Measurements from ENCODE around the gene LYPD1.

Gene LYPD1

DNA sequence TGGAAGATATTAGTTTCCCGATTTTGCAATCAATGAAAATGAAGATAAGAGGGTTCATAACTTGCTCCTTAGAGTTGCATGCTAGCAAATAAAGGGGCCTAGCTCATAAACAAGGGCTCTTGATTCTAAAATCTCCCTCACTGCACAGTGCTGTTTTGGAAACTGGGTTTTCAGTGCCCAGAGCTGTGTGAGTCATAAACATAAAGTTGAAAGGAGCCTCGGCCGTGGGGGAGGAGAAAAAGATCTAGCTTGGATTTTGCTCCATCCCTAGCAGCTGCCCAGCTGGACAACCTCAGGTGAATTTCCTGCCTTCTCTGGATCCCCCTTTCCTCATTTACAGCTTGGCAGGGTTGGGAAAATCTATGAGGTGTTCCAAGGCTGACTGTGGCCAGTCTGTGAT is 42.5 kb downstream of the LYPD1 start:
- Histone ChIP-seq H3K36me3 (ENCODE audit: control insufficient read depth, insufficient read depth, low read length) (no peaks in the 10 kb centered on the region), H3K9me3 (ENCODE audit: control insufficient read depth, insufficient read depth, low read length) (no peaks in the 10 kb centered on the region), H3K4me1 (ENCODE audit: control insufficient read depth, insufficient read depth, low read length) (peaks cover 20% of the 10 kb centered on the region), H3K27me3 (ENCODE audit: control insufficient read depth, insufficient read depth, low read length) (no peaks in the 10 kb centered on the region), H3K9ac (ENCODE audit: low read depth, low read length) (no peak overlapping the region), H3K27ac (ENCODE audit: low read depth, low read length) (no peak overlapping the region), H3K4me3 (ENCODE audit: low read depth, low read length) (no peak overlapping the region)

GRCh38 chr2:132623096-132623839 is 46.7 kb downstream of the LYPD1 start:
- Histone ChIP-seq H3K4me3 (ENCODE audit: low read depth, low read length) (no peak overlapping the region), H3K36me3 (ENCODE audit: control insufficient read depth, insufficient read depth, low read length) (no peaks in the 10 kb centered on the region), H3K27me3 (ENCODE audit: control insufficient read depth, insufficient read depth, low read length) (no peaks in the 10 kb centered on the region), H3K9ac (ENCODE audit: low read depth, low read length) (no peak overlapping the region), H3K9me3 (ENCODE audit: control insufficient read depth, insufficient read depth, low read length) (no peaks in the 10 kb centered on the region), H3K4me1 (ENCODE audit: control insufficient read depth, insufficient read depth, low read length) (peaks cover 11% of the 10 kb centered on the region; the same call in 1 of the 2 replicates), H3K27ac (ENCODE audit: low read depth, low read length) (no peak overlapping the region)

- Histone ChIP-seq H3K9ac (ENCODE audit: low read depth, low read length) (no peak overlapping the region), H3K27me3 (ENCODE audit: control insufficient read depth, insufficient read depth, low read length) (no peaks in the 10 kb centered on the region), H3K36me3 (ENCODE audit: control insufficient read depth, insufficient read depth, low read length) (no peaks in the 10 kb centered on the region), H3K9me3 (ENCODE audit: control insufficient read depth, insufficient read depth, low read length) (no peaks in the 10 kb centered on the region), H3K4me3 (ENCODE audit: low read depth, low read length) (no peak overlapping the region), H3K27ac (ENCODE audit: low read depth, low read length) (no peak overlapping the region), H3K4me1 (ENCODE audit: control insufficient read depth, insufficient read depth, low read length) (peaks cover 11% of the 10 kb centered on the region; the same call in 1 of the 2 replicates)
Observed at GRCh38 chr2:132621131-132621875, 48.7 kb downstream of the LYPD1 start.

DNA sequence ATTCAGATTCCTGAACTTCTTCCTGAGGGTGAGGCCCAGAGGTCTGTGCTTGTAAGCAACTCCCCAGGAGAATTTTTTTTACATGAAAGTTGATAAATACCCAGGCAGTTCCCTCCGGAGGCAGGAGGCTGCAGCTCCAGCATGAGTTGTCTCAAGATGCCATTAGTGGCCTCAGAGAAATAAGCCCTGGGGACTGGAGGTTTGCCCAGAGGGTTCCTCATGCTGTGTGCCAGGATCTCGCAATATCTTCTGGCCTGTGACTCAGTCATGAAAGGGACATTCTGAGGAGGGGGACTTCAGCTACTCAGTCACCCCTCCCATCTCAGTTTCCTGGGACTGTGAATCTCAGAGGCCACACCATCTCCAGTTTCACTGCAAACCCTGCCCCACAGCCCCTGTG is 49.9 kb downstream of the LYPD1 start:
- H3K9me3 ChIP-seq (ENCODE audit: control insufficient read depth, insufficient read depth, low read length): no peaks in the 10 kb centered on the region
- H3K4me1 ChIP-seq (ENCODE audit: control insufficient read depth, insufficient read depth, low read length): peaks cover 16% of the 10 kb centered on the region; the same call in 1 of the 2 replicates
- H3K27ac ChIP-seq (ENCODE audit: low read depth, low read length): no peak overlapping the region
- H3K4me3 ChIP-seq (ENCODE audit: low read depth, low read length): no peak overlapping the region
- H3K27me3 ChIP-seq (ENCODE audit: control insufficient read depth, insufficient read depth, low read length): no peaks in the 10 kb centered on the region
- no peak overlapping the region for H3K9ac ChIP-seq (ENCODE audit: low read depth, low read length)
- no peaks in the 10 kb centered on the region for H3K36me3 ChIP-seq (ENCODE audit: control insufficient read depth, insufficient read depth, low read length)

DNA sequence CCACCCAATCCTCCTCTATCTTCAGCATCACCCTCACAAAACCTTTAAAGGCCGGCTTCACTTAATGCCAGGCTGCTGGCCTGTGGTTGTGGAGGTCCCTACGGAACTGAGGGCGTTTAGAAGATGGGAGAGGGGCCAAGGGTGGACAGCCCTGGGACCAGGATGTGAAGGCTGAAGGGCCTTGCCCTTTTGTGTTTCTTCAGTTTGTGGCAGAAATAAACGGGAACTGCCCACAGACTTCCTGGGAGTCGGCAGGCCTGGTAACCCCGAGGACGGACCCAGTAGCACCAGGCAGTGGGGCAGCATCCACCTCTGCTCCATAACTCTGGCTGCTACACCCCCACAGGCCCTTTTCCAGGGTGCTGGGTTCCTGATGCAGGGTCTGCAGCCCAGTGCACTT is 51.3 kb downstream of the LYPD1 start:
- no peaks in the 10 kb centered on the region for H3K9me3 ChIP-seq (ENCODE audit: control insufficient read depth, insufficient read depth, low read length)
- H3K4me1 ChIP-seq (ENCODE audit: control insufficient read depth, insufficient read depth, low read length): peaks cover 12% of the 10 kb centered on the region; the same call in 1 of the 2 replicates
- H3K27me3 ChIP-seq (ENCODE audit: control insufficient read depth, insufficient read depth, low read length): no peaks in the 10 kb centered on the region
- H3K9ac ChIP-seq (ENCODE audit: low read depth, low read length): no peak overlapping the region
- H3K27ac ChIP-seq (ENCODE audit: low read depth, low read length): no peak overlapping the region
- no peaks in the 10 kb centered on the region for H3K36me3 ChIP-seq (ENCODE audit: control insufficient read depth, insufficient read depth, low read length)
- no peak overlapping the region for H3K4me3 ChIP-seq (ENCODE audit: low read depth, low read length)

GRCh38 chr2:132617989-132618388 is 52.0 kb downstream of the LYPD1 start:
- H3K4me1 ChIP-seq (ENCODE audit: control insufficient read depth, insufficient read depth, low read length): peaks cover 5% of the 10 kb centered on the region; the same call in 1 of the 2 replicates
- no peak overlapping the region for H3K4me3 ChIP-seq (ENCODE audit: low read depth, low read length)
- H3K9me3 ChIP-seq (ENCODE audit: control insufficient read depth, insufficient read depth, low read length): no peaks in the 10 kb centered on the region
- no peaks in the 10 kb centered on the region for H3K36me3 ChIP-seq (ENCODE audit: control insufficient read depth, insufficient read depth, low read length)
- no peak overlapping the region for H3K27ac ChIP-seq (ENCODE audit: low read depth, low read length)
- H3K27me3 ChIP-seq (ENCODE audit: control insufficient read depth, insufficient read depth, low read length): no peaks in the 10 kb centered on the region
- H3K9ac ChIP-seq (ENCODE audit: low read depth, low read length): no peak overlapping the region

DNA sequence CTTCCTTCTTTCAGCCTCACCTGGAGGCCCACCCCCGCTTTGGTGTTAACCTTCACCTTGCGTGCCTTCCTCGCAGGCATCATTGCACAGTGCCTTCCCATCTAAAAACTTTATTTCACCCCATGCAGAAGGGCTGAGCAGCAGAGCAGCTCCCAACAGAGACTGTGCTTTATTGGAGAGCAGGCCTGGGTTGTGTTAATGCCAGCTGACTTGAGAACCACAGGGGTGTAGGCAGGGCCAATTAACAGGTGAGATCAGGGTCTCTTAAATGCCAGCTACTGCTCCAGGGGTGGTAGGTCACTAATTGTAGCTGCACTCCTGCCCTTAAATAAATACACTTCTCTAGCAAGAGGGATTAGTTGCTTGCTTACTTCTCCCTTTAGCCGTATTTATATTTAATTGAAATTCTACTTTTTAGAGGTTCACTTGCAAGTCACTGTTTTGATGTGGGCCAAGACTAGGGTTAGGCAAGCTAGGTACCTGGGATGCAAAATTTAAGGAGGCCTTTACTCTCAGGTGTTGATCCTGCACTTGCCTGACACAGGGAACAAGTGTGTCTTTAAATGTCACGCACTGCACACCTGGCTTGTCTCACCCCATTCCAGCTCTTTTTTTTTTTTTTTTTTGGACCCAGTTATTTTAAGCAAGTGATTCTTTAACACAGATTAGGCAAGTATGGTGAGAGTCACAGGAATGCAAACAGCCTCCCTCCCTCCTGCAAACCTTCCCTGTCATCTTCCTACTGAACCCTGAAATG is 54.5 kb downstream of the LYPD1 start:
- no peaks in the 10 kb centered on the region for H3K9me3 ChIP-seq (ENCODE audit: control insufficient read depth, insufficient read depth, low read length)
- no peaks in the 10 kb centered on the region for H3K27me3 ChIP-seq (ENCODE audit: control insufficient read depth, insufficient read depth, low read length)
- H3K4me1 ChIP-seq (ENCODE audit: control insufficient read depth, insufficient read depth, low read length): peaks cover 5% of the 10 kb centered on the region
- no peaks in the 10 kb centered on the region for H3K36me3 ChIP-seq (ENCODE audit: control insufficient read depth, insufficient read depth, low read length)
- no peak overlapping the region for H3K9ac ChIP-seq (ENCODE audit: low read depth, low read length)
- H3K27ac ChIP-seq (ENCODE audit: low read depth, low read length): no peak overlapping the region
- no peak overlapping the region for H3K4me3 ChIP-seq (ENCODE audit: low read depth, low read length)

DNA sequence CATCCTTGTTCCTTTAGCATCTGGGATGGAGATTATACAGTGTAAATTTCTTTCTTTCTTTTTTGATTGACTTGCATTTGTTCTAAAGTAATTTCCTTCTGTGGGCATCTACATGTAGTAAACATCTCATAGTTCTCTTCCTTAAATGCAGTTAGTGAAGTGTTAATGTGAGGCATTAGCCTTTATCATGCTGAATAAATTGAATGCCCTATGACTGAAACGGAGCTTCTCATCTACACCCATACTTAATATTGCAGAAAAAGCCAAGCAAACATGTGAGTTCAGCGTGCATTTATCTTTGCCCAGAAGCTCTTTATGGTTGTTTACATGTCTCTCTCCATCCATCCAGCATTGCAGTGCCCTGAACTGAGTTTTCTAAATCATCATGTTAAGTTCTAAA is 58.3 kb downstream of the LYPD1 start:
- H3K36me3 ChIP-seq (ENCODE audit: control insufficient read depth, insufficient read depth, low read length): no peaks in the 10 kb centered on the region
- no peaks in the 10 kb centered on the region for H3K9me3 ChIP-seq (ENCODE audit: control insufficient read depth, insufficient read depth, low read length)
- no peak overlapping the region for H3K9ac ChIP-seq (ENCODE audit: low read depth, low read length)
- H3K4me3 ChIP-seq (ENCODE audit: low read depth, low read length): no peak overlapping the region
- H3K4me1 ChIP-seq (ENCODE audit: control insufficient read depth, insufficient read depth, low read length): peaks cover 5% of the 10 kb centered on the region
- H3K27me3 ChIP-seq (ENCODE audit: control insufficient read depth, insufficient read depth, low read length): no peaks in the 10 kb centered on the region
- H3K27ac ChIP-seq (ENCODE audit: low read depth, low read length): no peak overlapping the region

GRCh38 chr2:132609101-132609890 is 60.7 kb downstream of the LYPD1 start:
- H3K27ac ChIP-seq (ENCODE audit: low read depth, low read length): no peak overlapping the region
- no peaks in the 10 kb centered on the region for H3K27me3 ChIP-seq (ENCODE audit: control insufficient read depth, insufficient read depth, low read length)
- no peaks in the 10 kb centered on the region for H3K9me3 ChIP-seq (ENCODE audit: control insufficient read depth, insufficient read depth, low read length)
- peaks cover 11% of the 10 kb centered on the region for H3K4me1 ChIP-seq (ENCODE audit: control insufficient read depth, insufficient read depth, low read length)
- no peak overlapping the region for H3K4me3 ChIP-seq (ENCODE audit: low read depth, low read length)
- H3K9ac ChIP-seq (ENCODE audit: low read depth, low read length): no peak overlapping the region
- H3K36me3 ChIP-seq (ENCODE audit: control insufficient read depth, insufficient read depth, low read length): no peaks in the 10 kb centered on the region

DNA sequence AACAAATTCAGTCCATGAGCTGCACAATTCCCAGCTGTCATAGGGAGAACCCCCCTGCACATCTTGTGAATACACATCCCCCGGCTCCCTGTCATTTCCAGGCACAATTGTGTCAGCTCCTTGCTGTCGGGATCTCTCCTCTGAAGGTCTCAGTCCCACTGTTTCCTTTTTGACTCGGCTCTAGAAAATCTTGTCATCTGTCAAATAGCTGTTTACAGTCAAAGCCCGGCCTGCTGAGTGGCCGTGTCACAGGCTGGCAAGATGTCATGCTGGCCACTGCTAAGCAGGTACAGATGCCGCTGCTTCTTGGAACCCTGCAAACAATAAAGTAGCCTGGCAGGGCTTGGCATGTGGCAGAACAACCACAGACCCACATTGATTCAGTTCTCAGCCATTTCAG is 61.7 kb downstream of the LYPD1 start:
- H3K4me1 ChIP-seq (ENCODE audit: control insufficient read depth, insufficient read depth, low read length): peaks cover 11% of the 10 kb centered on the region
- no peaks in the 10 kb centered on the region for H3K9me3 ChIP-seq (ENCODE audit: control insufficient read depth, insufficient read depth, low read length)
- no peak overlapping the region for H3K9ac ChIP-seq (ENCODE audit: low read depth, low read length)
- no peak overlapping the region for H3K4me3 ChIP-seq (ENCODE audit: low read depth, low read length)
- H3K27me3 ChIP-seq (ENCODE audit: control insufficient read depth, insufficient read depth, low read length): no peaks in the 10 kb centered on the region
- H3K27ac ChIP-seq (ENCODE audit: low read depth, low read length): no peak overlapping the region
- no peaks in the 10 kb centered on the region for H3K36me3 ChIP-seq (ENCODE audit: control insufficient read depth, insufficient read depth, low read length)

Measured in HUES48 (cell line).